ENCODE data around the gene BRIP1.
A peak's percentile ranks its signal among the peaks of the same experiment; 100 is the strongest.
"Not testable (repeated sequence)": the region's sequence is repeated elsewhere in the genome, so short reads cannot be mapped to it uniquely, and the experiment has no call there.

Gene BRIP1

GRCh38 chr17:61726977-61727376 lies 136.4 kb downstream of the BRIP1 start:
- no peak overlapping the region for H3K4me3 ChIP-seq (ENCODE audit: low read length)
- no peak for TF ChIP-seq CTCF (IDR thresholded peaks at IDR 0.05; ENCODE audit: insufficient read depth, low read depth, low read length, missing control alignments)
- DNase-seq (ENCODE audit: low read depth) = no peak

- no peak for DNase-seq (ENCODE audit: low read depth)
- H3K4me3 ChIP-seq (ENCODE audit: low read length) = no peak overlapping the region
- TF ChIP-seq CTCF (IDR thresholded peaks at IDR 0.05; ENCODE audit: insufficient read depth, low read depth, low read length, missing control alignments) = no peak
Observed at GRCh38 chr17:61724777-61725176, 138.6 kb downstream of the BRIP1 start.

GRCh38 chr17:61723914-61724313 lies 139.4 kb downstream of the BRIP1 start:
- DNase-seq (ENCODE audit: low read depth) = no peak
- TF ChIP-seq CTCF (IDR thresholded peaks at IDR 0.05; ENCODE audit: insufficient read depth, low read depth, low read length, missing control alignments) = no peak
- no peak overlapping the region for H3K4me3 ChIP-seq (ENCODE audit: low read length)

GRCh38 chr17:61723183-61723582 lies 140.1 kb downstream of the BRIP1 start:
- H3K4me3 ChIP-seq (ENCODE audit: low read length) = no peak overlapping the region
- no peak for TF ChIP-seq CTCF (IDR thresholded peaks at IDR 0.05; ENCODE audit: insufficient read depth, low read depth, low read length, missing control alignments)
- no peak for DNase-seq (ENCODE audit: low read depth)

- DNase-seq (ENCODE audit: low read depth) = no peak
- no peak for TF ChIP-seq CTCF (IDR thresholded peaks at IDR 0.05; ENCODE audit: insufficient read depth, low read depth, low read length, missing control alignments)
- H3K4me3 ChIP-seq (ENCODE audit: low read length) = no peak overlapping the region
Observed at GRCh38 chr17:61722398-61722797, 140.9 kb downstream of the BRIP1 start.

GRCh38 chr17:61720016-61720795 lies 143.1 kb downstream of the BRIP1 start:
- peak; percentile 7 for DNase-seq (ENCODE audit: low read depth)
- H3K4me3 ChIP-seq (ENCODE audit: low read length) = no peak overlapping the region
- no peak for TF ChIP-seq CTCF (IDR thresholded peaks at IDR 0.05; ENCODE audit: insufficient read depth, low read depth, low read length, missing control alignments)

GRCh38 chr17:61719220-61719619 lies 144.1 kb downstream of the BRIP1 start:
- DNase-seq (ENCODE audit: low read depth); H3K4me3 ChIP-seq (ENCODE audit: low read length): not testable (repeated sequence)

Data from epithelial cell of esophagus (primary cell).